BE2C (cell line): ENCODE data around the gene PPP2R5D.

Experiments
- DNase-seq: peaks from one replicate; pipeline ENCODE4 v3.0.0-alpha.2; 2020
- H3K27me3 ChIP-seq: fragments of 250-450 bp; sonication (Bioruptor Pico); 2 replicates; pipeline ENCODE4 v1.5.1; 2020; ENCODE audit warnings: mild to moderate bottlenecking
- H3K36me3 ChIP-seq: fragments of 250-450 bp; sonication (Bioruptor Pico); 2 replicates; pipeline ENCODE4 v1.5.1; 2020; ENCODE audit warnings: mild to moderate bottlenecking
- H3K4me1 ChIP-seq: fragments of 250-450 bp; sonication (Bioruptor Pico); 2 replicates; pipeline ENCODE4 v1.5.1; 2020
- H3K4me3 ChIP-seq: 2 replicates; pipeline ENCODE4 v1.5.1; 2011; ENCODE audit warnings: low read depth, low read length
- H3K9me3 ChIP-seq: fragments of 250-450 bp; sonication (Bioruptor Pico); 2 replicates; pipeline ENCODE4 v1.5.1; 2020
- TF ChIP-seq, protein P1 (sequence below): IDR thresholded peaks from 2 replicates; pipeline ENCODE4 v1.5.1; 2012; ENCODE audit warnings: mild to moderate bottlenecking, low read depth, low read length

Gene PPP2R5D

DNA sequence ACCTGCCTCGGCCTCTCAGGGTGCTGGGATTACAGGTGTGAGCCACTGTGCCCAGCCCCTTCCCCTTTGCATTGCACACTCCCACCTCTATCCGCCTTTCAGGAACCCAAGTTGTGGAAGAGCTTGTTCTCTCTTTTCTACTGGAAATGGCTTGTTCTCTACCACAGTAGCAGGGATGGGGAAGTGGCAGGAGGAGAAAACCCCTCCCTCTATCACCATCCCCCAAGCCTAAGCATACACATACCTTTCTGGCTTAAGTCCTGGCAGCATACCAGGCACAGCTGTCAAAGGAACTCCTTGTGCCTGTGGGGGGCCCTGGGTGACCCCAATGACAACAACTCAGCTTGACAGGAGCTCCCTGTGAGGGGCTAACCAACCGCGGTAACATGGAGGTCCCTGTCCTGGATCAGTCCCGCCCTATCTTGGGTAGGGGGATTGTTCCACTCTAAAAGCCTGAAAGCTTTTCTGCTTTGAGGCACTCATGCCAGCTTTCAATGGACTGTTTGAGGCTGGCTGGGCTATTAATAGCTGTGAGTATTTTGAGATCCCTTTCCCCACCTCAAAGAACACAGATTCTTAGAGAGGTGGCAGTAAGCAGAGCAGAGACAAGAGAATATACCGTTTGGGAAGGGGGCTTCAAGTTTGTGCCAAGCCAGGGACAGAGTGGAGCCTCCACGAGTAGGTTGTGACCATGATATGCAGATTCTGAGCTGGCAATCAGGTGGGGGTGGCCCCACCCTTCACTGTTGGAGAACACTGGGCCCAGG is 32.0 kb downstream of the PPP2R5D start:
- TF ChIP-seq, protein P1, sequence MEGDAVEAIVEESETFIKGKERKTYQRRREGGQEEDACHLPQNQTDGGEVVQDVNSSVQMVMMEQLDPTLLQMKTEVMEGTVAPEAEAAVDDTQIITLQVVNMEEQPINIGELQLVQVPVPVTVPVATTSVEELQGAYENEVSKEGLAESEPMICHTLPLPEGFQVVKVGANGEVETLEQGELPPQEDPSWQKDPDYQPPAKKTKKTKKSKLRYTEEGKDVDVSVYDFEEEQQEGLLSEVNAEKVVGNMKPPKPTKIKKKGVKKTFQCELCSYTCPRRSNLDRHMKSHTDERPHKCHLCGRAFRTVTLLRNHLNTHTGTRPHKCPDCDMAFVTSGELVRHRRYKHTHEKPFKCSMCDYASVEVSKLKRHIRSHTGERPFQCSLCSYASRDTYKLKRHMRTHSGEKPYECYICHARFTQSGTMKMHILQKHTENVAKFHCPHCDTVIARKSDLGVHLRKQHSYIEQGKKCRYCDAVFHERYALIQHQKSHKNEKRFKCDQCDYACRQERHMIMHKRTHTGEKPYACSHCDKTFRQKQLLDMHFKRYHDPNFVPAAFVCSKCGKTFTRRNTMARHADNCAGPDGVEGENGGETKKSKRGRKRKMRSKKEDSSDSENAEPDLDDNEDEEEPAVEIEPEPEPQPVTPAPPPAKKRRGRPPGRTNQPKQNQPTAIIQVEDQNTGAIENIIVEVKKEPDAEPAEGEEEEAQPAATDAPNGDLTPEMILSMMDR, result no peak
- H3K4me1 ChIP-seq, result peaks cover 3% of the 10 kb centered on the region; the same call in 1 of the 2 replicates
- H3K36me3 ChIP-seq, result peaks cover 10% of the 10 kb centered on the region
- no peak overlapping the region for H3K4me3 ChIP-seq
- no peaks in the 10 kb centered on the region for H3K9me3 ChIP-seq
- DNase-seq, result no peak
- H3K27me3 ChIP-seq, result no peaks in the 10 kb centered on the region

DNA sequence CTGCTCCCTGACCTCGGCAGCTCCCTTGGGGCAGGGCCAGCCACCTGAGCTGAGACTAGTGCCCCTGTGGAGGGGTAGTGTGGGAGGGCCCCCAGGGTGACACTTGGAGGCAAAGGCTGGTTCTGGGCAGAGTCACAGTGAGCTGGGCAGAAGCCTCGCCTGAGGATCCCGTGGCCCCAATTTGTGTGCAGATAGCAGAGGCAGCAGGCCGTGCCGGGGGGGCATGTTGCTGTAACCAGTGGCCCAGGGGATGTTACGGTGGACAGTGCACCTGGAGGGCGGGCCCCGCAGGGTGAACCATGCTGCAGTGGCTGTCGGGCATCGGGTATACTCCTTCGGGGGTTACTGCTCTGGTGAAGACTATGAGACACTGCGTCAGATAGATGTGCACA is 32.6 kb downstream of the PPP2R5D start:
- peaks cover 3% of the 10 kb centered on the region; the same call in 1 of the 2 replicates for H3K4me1 ChIP-seq
- H3K36me3 ChIP-seq, result peaks cover 6% of the 10 kb centered on the region; the same call in 1 of the 2 replicates
- TF ChIP-seq, protein P1, result no peak
- no peak overlapping the region for H3K4me3 ChIP-seq
- DNase-seq, result no peak
- H3K9me3 ChIP-seq, result no peaks in the 10 kb centered on the region
- H3K27me3 ChIP-seq, result no peaks in the 10 kb centered on the region

DNA sequence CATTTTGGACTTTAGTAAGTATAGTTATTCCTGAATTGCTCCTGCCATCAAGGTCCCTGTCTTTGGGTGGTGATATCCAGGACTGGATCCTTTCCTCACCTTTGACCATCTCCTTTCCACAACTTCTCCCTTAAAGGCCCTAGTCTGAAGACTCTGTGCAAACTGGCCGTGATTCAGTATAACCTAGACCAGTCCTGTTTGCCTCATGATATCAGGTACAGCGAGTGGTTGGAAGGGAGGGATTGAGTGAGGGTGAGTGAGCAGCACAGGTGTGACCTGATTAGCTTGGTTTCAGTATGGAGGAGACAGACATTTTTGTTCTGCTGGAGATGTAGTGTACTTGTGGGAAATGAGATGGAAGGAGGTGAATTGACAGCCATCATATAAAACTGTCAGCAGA is 34.8 kb downstream of the PPP2R5D start:
- Histone ChIP-seq H3K27me3 (no peaks in the 10 kb centered on the region), H3K9me3 (no peaks in the 10 kb centered on the region)

DNA sequence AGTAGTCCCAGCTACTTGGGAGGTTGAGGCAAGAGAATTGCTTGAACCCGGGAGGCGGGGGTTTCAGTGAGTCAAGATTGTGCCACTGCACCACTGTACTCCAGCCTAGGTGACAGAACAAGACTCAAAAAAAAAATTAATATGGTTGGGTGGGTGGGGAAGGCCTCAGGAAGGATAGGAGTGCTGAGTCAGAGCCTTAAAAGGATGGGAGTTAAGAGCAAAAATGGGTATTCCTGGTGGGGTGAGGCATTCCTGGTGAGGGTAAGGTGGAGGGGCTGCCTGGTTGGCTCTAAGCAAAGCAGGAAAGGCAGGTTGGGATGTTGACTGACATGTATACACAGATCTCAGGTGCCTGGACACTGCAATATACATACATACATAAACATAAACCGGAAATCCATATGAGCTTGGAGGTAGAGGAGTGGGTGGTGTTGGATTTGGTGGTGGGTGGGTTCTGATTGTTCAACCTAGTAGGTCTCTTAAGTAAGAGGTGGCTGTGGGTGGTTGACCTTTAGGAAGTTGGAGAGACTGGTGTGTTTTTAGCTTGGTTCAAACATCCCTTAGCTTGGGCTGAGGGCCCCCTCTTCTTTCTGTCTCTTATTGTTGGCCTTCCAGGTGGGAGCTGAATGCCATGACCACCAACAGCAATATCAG is 35.8 kb downstream of the PPP2R5D start:
- TF ChIP-seq, protein P1, result no peak
- Histone ChIP-seq H3K4me3 (no peak overlapping the region), H3K9me3 (no peaks in the 10 kb centered on the region), H3K27me3 (no peaks in the 10 kb centered on the region), H3K36me3 (peaks cover 16% of the 10 kb centered on the region), H3K4me1 (peaks cover 3% of the 10 kb centered on the region; the same call in 1 of the 2 replicates)
- DNase-seq, result no peak

More for the DNA sequence above, 34.8 kb downstream of the PPP2R5D start:
- Histone ChIP-seq H3K4me1 (peaks cover 3% of the 10 kb centered on the region; the same call in 1 of the 2 replicates), H3K36me3 (peaks cover 6% of the 10 kb centered on the region; the same call in 1 of the 2 replicates), H3K4me3 (no peak overlapping the region)
- no peak for DNase-seq
- TF ChIP-seq, protein P1, result no peak

DNA sequence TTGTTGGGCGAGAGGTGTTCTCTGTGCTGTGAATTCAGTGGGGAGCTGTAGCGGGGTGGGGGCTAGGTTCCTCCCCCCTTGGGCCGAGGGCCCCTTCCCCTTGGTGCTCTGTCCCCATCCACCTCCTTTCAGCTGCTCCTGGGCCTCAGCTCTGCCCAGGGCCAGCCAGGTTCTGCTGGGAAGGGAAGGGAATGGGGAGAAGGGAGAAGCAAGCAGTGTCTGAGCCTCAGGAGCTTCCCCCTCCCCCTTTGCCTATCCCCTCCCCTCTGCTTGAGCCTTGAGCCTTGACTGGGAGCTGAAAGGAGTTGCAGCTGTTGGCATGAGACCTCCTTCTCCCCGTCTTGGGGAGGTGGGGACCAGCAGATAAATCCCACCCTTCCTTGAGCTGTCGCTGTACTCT is 36.5 kb downstream of the PPP2R5D start:
- no peak for DNase-seq
- TF ChIP-seq, protein P1, result no peak
- no peaks in the 10 kb centered on the region for H3K9me3 ChIP-seq
- no peaks in the 10 kb centered on the region for H3K27me3 ChIP-seq
- H3K36me3 ChIP-seq, result peaks cover 19% of the 10 kb centered on the region
- H3K4me1 ChIP-seq, result peaks cover 3% of the 10 kb centered on the region; the same call in 1 of the 2 replicates
- peak overlapping the region; percentile 99 for H3K4me3 ChIP-seq
